BLaER1 treated with 17β-estradiol and CSF1 and Interleukin-3, amounts not matched to agents 10 nM and 100 nM (cell line): ENCODE measurements around the gene GJA1.
A peak's percentile ranks its signal among the peaks of the same experiment; 100 is the strongest.
"Not testable (repeated sequence)": the region's sequence is repeated elsewhere in the genome, so short reads cannot be mapped to it uniquely, and the experiment has no call there.

ENCODE experiments used
- H3K27ac ChIP-seq, 11 experiments: shearing (Covaris generic); formaldehyde crosslinking; 2 replicates each; pipeline ENCODE4 v1.8.1; 2022
- H3K27me3 ChIP-seq, 11 experiments: shearing (Covaris generic); formaldehyde crosslinking; 2 replicates each; pipeline ENCODE4 v1.8.1; 2022
- H3K36me3 ChIP-seq, 11 experiments: shearing (Covaris generic); formaldehyde crosslinking; 2 replicates each; pipeline ENCODE4 v1.8.1; 2022
- H3K4me1 ChIP-seq, 10 experiments: shearing (Covaris generic); formaldehyde crosslinking; 2 replicates each; pipeline ENCODE4 v1.8.1; 2022
- H3K4me2 ChIP-seq, 11 experiments: shearing (Covaris generic); formaldehyde crosslinking; 2 replicates each; pipeline ENCODE4 v1.8.1; 2022
- H3K4me3 ChIP-seq, 10 experiments: shearing (Covaris generic); formaldehyde crosslinking; 2 replicates each; pipeline ENCODE4 v1.8.1; 2022
- H3K9ac ChIP-seq, 11 experiments: shearing (Covaris generic); formaldehyde crosslinking; 2 replicates each; pipeline ENCODE4 v1.8.1; 2022
- H3K9me3 ChIP-seq, 11 experiments: shearing (Covaris generic); formaldehyde crosslinking; replicated peaks in 1 of 11; 2 replicates each; pipeline ENCODE4 v1.8.1; 2022
- H4K20me1 ChIP-seq, 11 experiments: shearing (Covaris generic); formaldehyde crosslinking; 2 replicates each; pipeline ENCODE4 v1.8.1; 2022
- Cebpa-rat ChIP-seq, 11 experiments: shearing (Covaris generic); IDR thresholded peaks; 2 replicates each; pipeline ENCODE4 v1.8.1; 2022

The GJA1 gene

GRCh38 chr6:121435444-121436069 is at the start of gene GJA1:
TSS of gene GJA1 (plus strand) at chr6:121435646. CDS start at chr6:121446848, 11,202 bp downstream.
- H3K4me3 ChIP-seq = peak within 1 kb of the TSS; percentile 59 to 83 (median 78)
- peak within 1 kb of the TSS; percentile 72 to 93 (median 83) for H3K9ac ChIP-seq
- peak within 1 kb of the TSS in 9 of 11 experiments; percentile 64 to 88 (median 83); a peak in 18 of 22 replicates for H3K27ac ChIP-seq
- H4K20me1 ChIP-seq = peaks cover 0 to 20% (median 7%) of the 10 kb centered on the region in 11 experiments; a peak in 7 of 22 replicates
- no peaks in the 10 kb centered on the region; a peak in 2 of 22 replicates for H3K27me3 ChIP-seq
- no peaks in the 10 kb centered on the region for H3K9me3 ChIP-seq
- no peak for TF ChIP-seq Cebpa-rat (IDR thresholded peaks at IDR 0.05)
- no peaks in the 10 kb centered on the region for H3K36me3 ChIP-seq
- peaks cover 14 to 42% (median 37%) of the 10 kb centered on the region in 10 experiments for H3K4me1 ChIP-seq
- peak within 1 kb of the TSS; percentile 77 to 100 (median 85) for H3K4me2 ChIP-seq

- not testable (repeated sequence) for H3K4me2 ChIP-seq, H4K20me1 ChIP-seq, H3K27me3 ChIP-seq, H3K9ac ChIP-seq, H3K9me3 ChIP-seq, H3K36me3 ChIP-seq, H3K27ac ChIP-seq, H3K4me3 ChIP-seq
- H3K4me1 ChIP-seq = peaks cover 0 to 14% (median 0%) of the 10 kb centered on the region in 10 experiments; a peak in 5 of 20 replicates
Measured at GRCh38 chr6:121386551-121386950, 48.9 kb upstream of the GJA1 start.

GRCh38 chr6:121389419-121389818 is 46.0 kb upstream of the GJA1 start:
- H3K27me3 ChIP-seq = no peaks in the 10 kb centered on the region
- H3K4me3 ChIP-seq = no peak overlapping the region
- TF ChIP-seq Cebpa-rat (IDR thresholded peaks at IDR 0.05) = no peak
- H3K36me3 ChIP-seq = no peaks in the 10 kb centered on the region
- no peak overlapping the region for H3K4me2 ChIP-seq
- no peaks in the 10 kb centered on the region for H4K20me1 ChIP-seq
- no peak overlapping the region for H3K9ac ChIP-seq
- no peak overlapping the region for H3K27ac ChIP-seq
- H3K9me3 ChIP-seq = no peaks in the 10 kb centered on the region
- peaks cover 0 to 17% (median 0%) of the 10 kb centered on the region in 10 experiments; a peak in 6 of 20 replicates for H3K4me1 ChIP-seq

GRCh38 chr6:121393731-121394505 is 41.5 kb upstream of the GJA1 start:
- Histone ChIP-seq H3K4me1 (peaks cover 0 to 17% (median 0%) of the 10 kb centered on the region in 10 experiments; a peak in 6 of 20 replicates), H3K27ac (no peak overlapping the region; a peak in 1 of 22 replicates), H3K4me2 (peak overlapping the region in 3 of 11 experiments; percentile 13 to 61 (median 29); a peak in 4 of 22 replicates), H3K36me3 (no peaks in the 10 kb centered on the region), H3K4me3 (no peak overlapping the region), H4K20me1 (no peaks in the 10 kb centered on the region), H3K9ac (0 out of 22 replicates have a peak overlapping the region, but pooled peaks of 1 of the 11 experiments have one; percentile 1), H3K9me3 (no peaks in the 10 kb centered on the region), H3K27me3 (no peaks in the 10 kb centered on the region)
- no peak for TF ChIP-seq Cebpa-rat (IDR thresholded peaks at IDR 0.05)

GRCh38 chr6:121395736-121396135 is 39.7 kb upstream of the GJA1 start:
- no peaks in the 10 kb centered on the region for H4K20me1 ChIP-seq
- no peak overlapping the region for H3K4me3 ChIP-seq
- no peak overlapping the region for H3K27ac ChIP-seq
- TF ChIP-seq Cebpa-rat (IDR thresholded peaks at IDR 0.05) = no peak
- no peak overlapping the region for H3K4me2 ChIP-seq
- H3K4me1 ChIP-seq = peaks cover 0 to 17% (median 0%) of the 10 kb centered on the region in 10 experiments; a peak in 6 of 20 replicates
- no peaks in the 10 kb centered on the region for H3K36me3 ChIP-seq
- no peaks in the 10 kb centered on the region for H3K9me3 ChIP-seq
- no peak overlapping the region for H3K9ac ChIP-seq
- H3K27me3 ChIP-seq = no peaks in the 10 kb centered on the region

GRCh38 chr6:121397188-121397587 is 38.3 kb upstream of the GJA1 start:
- H3K9me3 ChIP-seq, H3K27ac ChIP-seq, H3K4me2 ChIP-seq, H3K36me3 ChIP-seq, H3K4me3 ChIP-seq, H3K9ac ChIP-seq, H4K20me1 ChIP-seq, H3K27me3 ChIP-seq: not testable (repeated sequence)
- peaks cover 0 to 17% (median 0%) of the 10 kb centered on the region in 10 experiments; a peak in 6 of 20 replicates for H3K4me1 ChIP-seq

- Histone ChIP-seq H3K4me2 (no peak overlapping the region), H3K4me3 (no peak overlapping the region), H4K20me1 (no peaks in the 10 kb centered on the region), H3K27ac (no peak overlapping the region), H3K27me3 (no peaks in the 10 kb centered on the region), H3K4me1 (peaks cover 0 to 9% (median 0%) of the 10 kb centered on the region in 10 experiments; a peak in 5 of 20 replicates), H3K9me3 (no peaks in the 10 kb centered on the region), H3K36me3 (no peaks in the 10 kb centered on the region), H3K9ac (no peak overlapping the region)
- TF ChIP-seq Cebpa-rat (IDR thresholded peaks at IDR 0.05) = no peak
Measured at GRCh38 chr6:121398127-121398526, 37.3 kb upstream of the GJA1 start.

GRCh38 chr6:121399966-121400365 is 35.5 kb upstream of the GJA1 start:
- no peak overlapping the region for H3K9ac ChIP-seq
- no peak overlapping the region for H3K27ac ChIP-seq
- no peak overlapping the region for H3K4me2 ChIP-seq
- no peaks in the 10 kb centered on the region for H3K4me1 ChIP-seq
- H4K20me1 ChIP-seq = no peaks in the 10 kb centered on the region
- no peaks in the 10 kb centered on the region for H3K27me3 ChIP-seq
- no peak overlapping the region for H3K4me3 ChIP-seq
- no peaks in the 10 kb centered on the region for H3K9me3 ChIP-seq
- H3K36me3 ChIP-seq = no peaks in the 10 kb centered on the region
- TF ChIP-seq Cebpa-rat (IDR thresholded peaks at IDR 0.05) = no peak

GRCh38 chr6:121403964-121404363 is 31.5 kb upstream of the GJA1 start:
- H3K27me3 ChIP-seq = no peaks in the 10 kb centered on the region

More at GRCh38 chr6:121403964-121404363, 31.5 kb upstream of the GJA1 start:
- Histone ChIP-seq H3K4me2 (no peak overlapping the region), H3K36me3 (no peaks in the 10 kb centered on the region), H3K4me3 (no peak overlapping the region), H3K27ac (no peak overlapping the region), H3K9ac (no peak overlapping the region), H4K20me1 (no peaks in the 10 kb centered on the region), H3K4me1 (no peaks in the 10 kb centered on the region), H3K9me3 (no peaks in the 10 kb centered on the region; a peak in 1 of 22 replicates)
- TF ChIP-seq Cebpa-rat (IDR thresholded peaks at IDR 0.05) = no peak
